Adipose tissue (tissue), 3 donors: ENCODE results near the gene PLCB4. TPM values are rescaled to one million over a fixed set of nuclear protein-coding genes. Genes with fewer than 3 reads are reported as not detected.

Experiments
- H3K27ac ChIP-seq: one replicate; pipeline ENCODE4 v1.5.1; 2013; ENCODE audit warnings: low read depth, low read length
- WGBS, 3 donors: extraction: QIAGEN DNeasy Blood & Tissue Kit; methylation state at CpG; one replicate each; pipeline ENCODE4 v1.1.7; 2013; 5-methylcytosine and 5-hydroxymethylcytosine counted together
- polyA plus RNA-seq, 3 donors: library from polyadenylated mRNA; stranded (reverse); fragments of 200-250 nt; gene quantifications; one replicate each; pipeline ENCODE4 v1.2.3, GENCODE V29; 2013
- donor health status: healthy with polysubstance abuse.
- donor health status: Bipolar disorder and iron deficiency.
- donor health status: healthy.

Gene PLCB4
- polyA plus RNA-seq, 3 donors: 1.5 to 11.4 (median 5.7) TPM

DNA sequence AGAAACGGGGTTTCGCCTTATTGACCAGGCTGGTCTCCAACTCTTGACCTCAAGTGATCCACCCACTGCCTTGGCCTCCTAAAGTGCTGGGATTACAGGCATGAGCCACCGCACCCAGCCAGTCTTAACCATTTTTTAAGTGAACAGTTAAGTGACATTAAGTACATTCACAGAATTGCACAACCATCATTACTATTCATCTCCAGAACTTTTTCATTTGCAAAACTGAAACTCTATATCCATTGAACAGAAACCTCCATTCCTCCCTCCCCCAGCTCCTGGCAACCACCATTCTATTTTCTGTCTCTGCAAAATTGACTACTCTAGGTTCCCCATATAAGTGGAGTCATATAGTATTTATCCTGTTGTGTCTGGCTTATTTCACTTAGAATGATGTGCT is 59.7 kb downstream of the PLCB4 start:
- 83 to 94% (median 89%) methylated on average over 3 of the region's 3 CpGs for WGBS, 3 donors
- no peak overlapping the region for H3K27ac ChIP-seq

DNA sequence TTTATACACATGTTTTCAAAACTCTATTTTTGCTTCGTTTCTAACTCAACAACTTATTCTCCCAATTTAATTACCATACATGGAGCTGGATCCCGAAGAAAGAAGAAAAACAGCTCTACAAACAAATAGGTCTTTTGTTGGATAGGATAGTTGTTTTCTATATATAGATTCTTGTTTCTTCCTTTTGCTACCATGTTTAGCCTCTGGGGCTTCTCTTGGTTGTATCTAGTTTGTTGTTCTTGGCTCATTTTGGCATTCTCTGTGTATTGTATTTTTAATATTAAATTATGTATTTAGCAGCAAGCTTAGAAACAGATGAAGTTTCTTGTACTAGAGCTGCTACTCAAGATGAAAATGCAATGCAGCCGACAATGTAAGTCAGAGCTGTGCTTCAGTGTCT is 60.9 kb downstream of the PLCB4 start:
- WGBS, 3 donors: 35 to 65% (median 63%) methylated on average over 3 of the region's 3 CpGs
- no peak overlapping the region for H3K27ac ChIP-seq

DNA sequence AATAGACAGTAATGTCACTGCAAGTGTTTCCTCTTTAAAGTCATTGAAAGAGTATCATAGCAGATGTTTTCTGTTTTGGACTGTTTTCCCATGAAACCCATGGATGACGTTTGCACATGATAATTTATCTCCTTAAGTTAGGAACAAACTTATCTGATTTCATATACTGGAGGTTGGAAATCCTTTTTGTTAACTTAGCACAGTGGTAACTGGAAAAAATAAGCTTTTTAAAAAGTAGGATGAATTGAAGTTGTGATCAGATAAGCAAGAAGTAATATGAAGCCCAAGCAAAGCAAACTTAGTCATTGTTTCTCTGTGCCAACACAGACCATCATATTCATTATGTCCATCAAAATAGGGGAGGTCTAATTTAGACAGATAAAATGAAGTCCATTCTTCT is 61.6 kb downstream of the PLCB4 start:
- H3K27ac ChIP-seq: no peak overlapping the region
- 9 to 16% (median 15%) methylated on average over 1 of the region's 1 CpG for WGBS, 3 donors

DNA sequence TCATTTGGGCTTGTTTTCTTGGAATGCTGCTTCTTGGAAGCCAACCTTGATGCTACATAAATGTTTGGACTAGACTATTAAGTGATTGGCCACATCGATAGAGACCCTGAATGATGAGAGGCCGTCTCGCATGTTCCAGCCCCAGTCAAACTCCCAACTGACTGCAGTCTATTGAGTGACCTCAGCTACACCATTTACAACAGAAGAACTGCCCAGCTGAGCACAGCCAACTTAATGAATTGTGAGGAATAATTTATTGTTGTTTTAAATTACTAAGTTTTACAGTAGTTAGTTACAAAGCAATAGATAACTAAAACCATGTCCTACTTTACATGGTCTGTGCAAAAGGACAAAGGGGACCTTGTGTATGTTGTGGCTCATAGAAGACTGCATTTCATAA is 63.0 kb downstream of the PLCB4 start:
- H3K27ac ChIP-seq: no peak overlapping the region
- WGBS, 3 donors: 89 to 99% (median 97%) methylated on average over 3 of the region's 3 CpGs

DNA sequence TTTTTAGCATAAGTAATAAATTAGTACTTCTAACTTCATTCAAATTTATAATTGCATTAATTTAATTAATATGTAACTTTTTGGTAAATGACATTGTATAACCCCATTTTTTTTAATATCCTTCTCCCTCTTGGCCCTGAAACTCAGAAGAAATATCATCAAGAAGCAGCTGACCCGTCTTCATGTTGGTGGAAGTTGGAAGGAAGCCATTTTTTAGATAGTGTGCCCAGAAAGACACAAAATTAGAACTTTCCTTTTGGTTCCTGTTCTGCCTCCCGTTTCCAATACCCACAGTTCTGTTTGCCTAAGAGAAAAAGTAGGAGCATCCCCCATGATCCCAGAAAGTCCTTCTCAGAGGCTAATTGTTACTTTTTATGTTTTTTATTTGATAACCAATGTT is 65.5 kb downstream of the PLCB4 start:
- 49 to 67% (median 53%) methylated on average over 2 of the region's 2 CpGs for WGBS, 3 donors
- H3K27ac ChIP-seq: no peak overlapping the region

DNA sequence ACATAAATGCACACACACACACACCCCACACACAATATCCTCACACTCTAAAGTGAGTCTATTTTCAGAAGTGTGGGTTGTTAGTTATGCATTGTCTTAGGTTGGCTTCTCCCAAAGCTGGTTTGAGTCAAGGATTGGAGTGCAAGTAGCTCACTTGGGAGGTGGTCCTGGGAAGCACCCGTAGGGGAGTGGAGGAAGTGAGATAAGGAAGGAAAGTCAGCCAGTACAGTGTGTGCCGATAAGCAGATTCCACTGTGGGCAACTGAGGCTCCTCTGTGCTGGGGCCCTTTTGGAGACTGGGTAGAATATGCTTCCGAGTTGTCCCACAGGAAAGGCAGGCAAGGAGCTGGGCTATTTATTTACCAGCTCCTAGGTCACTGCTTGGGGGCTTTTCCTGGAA is 67.2 kb downstream of the PLCB4 start:
- no peak overlapping the region for H3K27ac ChIP-seq
- 28 to 49% (median 41%) methylated on average over 3 of the region's 3 CpGs for WGBS, 3 donors

DNA sequence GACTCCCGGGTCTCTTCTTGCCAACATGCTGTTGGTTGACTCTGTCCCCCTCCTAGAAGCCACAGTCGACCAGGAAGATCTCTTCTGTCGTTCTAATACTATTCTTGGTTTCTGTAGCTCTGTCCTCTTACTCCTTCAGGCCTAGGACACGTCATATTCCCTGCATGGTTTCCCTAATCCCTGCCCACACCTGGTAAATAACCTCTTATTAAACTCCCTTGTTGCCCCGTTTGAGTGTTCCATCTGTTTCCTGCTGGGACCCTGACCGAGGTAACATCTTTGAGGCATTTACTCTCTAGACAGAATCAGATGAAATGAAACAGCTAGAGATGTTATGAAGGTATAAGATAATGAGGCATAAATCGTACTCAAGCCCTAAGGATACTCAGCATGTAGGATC is 68.1 kb downstream of the PLCB4 start:
- 52 to 73% (median 62%) methylated on average over 7 of the region's 7 CpGs for WGBS, 3 donors
- H3K27ac ChIP-seq: no peak overlapping the region

DNA sequence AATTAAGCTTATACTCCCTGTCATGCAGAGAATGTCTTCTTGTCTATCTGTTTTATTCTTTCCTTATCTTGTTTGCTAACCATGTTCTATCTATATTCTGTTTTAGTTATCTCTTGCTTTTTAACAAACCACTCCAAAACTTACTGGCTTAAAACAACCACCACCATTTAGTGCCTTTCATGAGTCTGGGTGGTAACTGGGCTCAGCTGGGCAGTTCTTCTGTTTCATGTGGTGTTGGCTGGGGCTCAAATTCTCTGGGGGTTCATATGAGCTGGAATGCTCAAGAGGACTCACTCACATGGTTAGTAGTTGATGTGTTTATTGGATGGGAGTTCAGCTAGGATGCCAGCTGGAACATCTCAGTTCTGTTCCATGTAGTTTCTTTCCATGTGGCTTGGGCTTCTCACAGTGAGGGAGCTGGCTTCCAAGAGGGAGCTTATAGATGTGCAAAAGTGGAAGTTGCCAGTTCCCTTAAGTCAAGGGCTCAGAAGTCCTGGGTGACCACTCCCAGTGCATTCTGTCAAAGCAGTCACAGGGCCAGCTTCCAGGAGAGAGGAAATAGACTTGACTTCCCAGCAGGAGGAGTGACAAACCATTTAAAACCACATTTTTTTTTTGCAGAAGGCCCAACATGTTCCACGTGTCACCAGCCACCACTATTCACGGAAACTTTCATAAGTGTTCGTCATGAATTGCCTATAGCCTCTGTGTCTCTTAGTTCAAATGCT is 70.4 kb downstream of the PLCB4 start:
- WGBS, 3 donors: 75 to 86% (median 83%) methylated on average over 3 of the region's 3 CpGs
- H3K27ac ChIP-seq: no peak overlapping the region

DNA sequence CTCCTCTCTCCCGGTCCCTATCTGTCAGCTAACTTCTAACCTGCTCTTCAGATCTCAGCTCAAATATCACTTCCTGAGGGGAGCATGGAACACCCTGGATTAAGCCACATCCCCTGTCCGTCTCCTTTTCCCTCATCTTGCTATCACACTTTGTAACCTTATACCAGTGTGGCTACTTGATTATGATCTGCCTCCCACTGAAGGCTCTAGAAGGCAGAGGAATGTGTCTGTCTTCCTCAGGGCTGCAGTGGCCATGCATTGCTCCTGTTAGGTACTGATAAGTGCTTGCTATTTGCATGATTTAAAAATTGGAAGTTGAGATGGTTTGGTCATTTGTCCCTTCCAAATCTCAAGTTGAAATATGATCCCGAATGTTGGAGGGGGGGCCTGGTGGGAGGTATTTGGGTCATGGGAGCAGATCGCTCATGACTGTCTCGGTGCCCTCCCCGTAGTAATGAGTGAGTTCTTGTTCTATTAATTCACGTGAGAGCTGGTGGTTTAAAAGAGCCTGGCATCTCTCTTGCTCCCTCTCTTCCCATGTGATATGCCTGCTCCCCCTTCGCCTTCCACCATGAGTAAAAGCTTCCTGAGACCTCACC is 71.4 kb downstream of the PLCB4 start:
- 80 to 94% (median 92%) methylated on average over 8 of the region's 8 CpGs for WGBS, 3 donors

DNA sequence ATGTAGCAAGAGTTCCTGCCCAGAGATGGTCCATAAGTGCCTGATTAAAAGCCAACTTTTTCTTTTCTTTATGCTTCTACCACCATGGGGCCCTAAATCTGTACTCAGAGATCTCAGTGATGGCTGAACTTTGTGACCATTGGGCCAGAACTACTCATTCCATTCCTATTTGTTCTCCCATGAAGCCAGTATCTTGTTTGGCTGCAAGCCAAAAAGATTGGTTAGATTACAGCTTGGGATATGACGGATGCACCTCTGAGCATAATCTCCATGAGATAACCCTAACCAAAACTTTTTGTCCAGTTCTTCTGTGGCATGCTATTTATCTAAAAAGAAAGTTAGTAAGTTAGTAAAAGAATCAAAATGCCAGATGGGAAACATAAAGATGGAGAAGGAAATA is 72.2 kb downstream of the PLCB4 start:
- no peak overlapping the region for H3K27ac ChIP-seq
- 71 to 79% (median 78%) methylated on average over 1 of the region's 1 CpG for WGBS, 3 donors

More for the DNA sequence above, 71.4 kb downstream of the PLCB4 start:
- no peak overlapping the region for H3K27ac ChIP-seq

DNA sequence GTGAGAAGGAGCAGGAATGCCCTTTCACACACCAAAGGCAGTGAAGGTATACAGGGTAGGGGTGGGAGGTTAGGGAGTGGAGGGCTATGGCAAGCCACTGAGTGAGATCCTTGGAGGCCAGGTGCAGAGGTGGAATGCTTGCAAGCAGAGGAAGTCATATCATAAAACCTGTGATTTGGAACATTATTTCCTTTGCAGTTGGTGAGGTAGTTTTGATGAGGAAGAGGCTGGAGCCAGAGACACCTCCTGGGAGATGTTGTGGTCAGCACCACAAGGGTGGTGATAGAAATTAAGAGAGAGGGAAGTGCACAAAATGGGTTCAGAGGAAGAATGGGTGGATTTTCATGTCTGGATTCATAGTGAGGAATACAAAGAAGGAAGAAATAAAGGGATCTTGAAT is 73.0 kb downstream of the PLCB4 start:
- no peak overlapping the region for H3K27ac ChIP-seq

DNA sequence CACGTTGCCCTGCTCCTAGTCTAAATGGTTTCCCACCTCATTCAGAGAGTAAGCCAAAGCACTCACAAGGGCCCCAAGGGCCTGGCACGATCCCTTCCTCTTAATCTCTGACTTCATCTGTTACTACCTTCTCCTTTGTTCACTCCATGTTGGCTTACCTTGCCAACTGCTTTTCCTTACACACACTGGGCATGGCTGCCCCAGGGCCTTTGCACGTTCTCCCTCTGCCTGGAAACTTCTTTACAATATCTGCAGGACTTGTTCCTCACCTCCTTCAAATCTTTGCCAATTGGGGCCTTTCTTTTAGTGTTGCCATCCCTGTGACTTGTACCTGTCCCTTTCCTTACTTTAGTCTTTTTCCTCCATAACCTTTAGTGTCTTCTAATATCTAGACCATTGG is 73.9 kb downstream of the PLCB4 start:
- H3K27ac ChIP-seq: no peak overlapping the region
- WGBS, 3 donors: 87 to 92% (median 92%) methylated on average over 3 of the region's 3 CpGs

DNA sequence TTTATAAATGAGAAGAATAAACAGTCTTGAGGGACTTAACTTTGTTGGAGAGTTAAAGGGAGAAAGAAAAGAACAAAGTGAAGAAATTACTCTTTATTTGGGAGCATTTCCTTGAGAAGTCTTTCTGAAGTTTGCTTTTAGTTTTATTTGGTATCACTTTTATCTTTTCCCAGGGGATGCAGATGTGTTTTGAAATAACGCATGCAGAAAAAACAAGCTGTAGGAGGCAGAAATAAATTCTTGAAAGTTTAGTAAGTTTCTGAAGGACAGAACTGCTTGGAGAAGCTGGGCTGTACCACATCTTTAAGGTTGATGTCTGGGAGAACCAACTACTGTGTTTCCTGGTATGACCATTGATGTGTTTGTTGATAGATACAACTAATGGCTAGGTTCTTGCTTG is 75.0 kb downstream of the PLCB4 start:
- H3K27ac ChIP-seq: no peak overlapping the region
- whole genome bisulfite sequencing, 3 donors: 37 to 50% (median 44%) methylated on average over 1 of the region's 1 CpG

DNA sequence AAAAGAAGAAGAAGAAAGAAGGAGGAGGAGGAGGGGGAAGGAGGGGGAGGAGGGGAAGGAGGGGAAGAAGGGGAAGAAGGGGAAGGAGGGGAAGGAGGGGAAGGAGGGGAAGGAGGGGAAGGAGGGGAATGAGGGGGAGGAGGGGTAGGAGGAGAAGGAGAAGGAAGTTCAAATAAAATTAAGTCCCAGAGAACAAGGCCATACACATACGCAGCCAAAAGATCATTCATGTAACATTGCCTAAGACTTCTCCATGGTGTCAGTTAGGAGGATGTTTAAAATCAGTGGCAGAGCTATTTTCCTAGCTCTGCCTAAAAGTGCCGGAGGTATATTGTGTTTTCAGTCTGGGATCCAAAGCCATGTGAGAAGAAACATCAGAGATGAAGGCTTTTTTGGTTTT is 75.8 kb downstream of the PLCB4 start:
- no peak overlapping the region for H3K27ac ChIP-seq
- WGBS, 3 donors: 22 to 47% (median 41%) methylated on average over 2 of the region's 2 CpGs

DNA sequence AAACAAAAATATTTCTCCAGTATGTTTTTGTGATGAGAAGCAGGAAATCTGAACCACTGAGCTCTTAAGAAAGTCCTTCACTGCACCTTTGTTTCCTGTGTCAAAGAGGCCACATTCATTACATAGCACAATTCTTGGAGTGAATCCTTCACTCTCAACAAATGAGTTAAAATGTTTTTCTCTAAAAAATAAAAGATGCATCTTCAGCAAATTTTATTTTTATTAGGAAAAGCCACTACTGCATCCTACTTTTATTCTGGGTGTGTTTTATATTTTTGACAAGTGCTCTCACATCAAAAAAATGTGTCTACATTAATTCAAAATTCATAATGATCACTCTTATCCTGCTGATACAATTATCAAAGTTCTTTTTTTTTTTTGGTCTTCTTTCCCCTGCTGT is 76.3 kb downstream of the PLCB4 start:
- H3K27ac ChIP-seq: no peak overlapping the region

DNA sequence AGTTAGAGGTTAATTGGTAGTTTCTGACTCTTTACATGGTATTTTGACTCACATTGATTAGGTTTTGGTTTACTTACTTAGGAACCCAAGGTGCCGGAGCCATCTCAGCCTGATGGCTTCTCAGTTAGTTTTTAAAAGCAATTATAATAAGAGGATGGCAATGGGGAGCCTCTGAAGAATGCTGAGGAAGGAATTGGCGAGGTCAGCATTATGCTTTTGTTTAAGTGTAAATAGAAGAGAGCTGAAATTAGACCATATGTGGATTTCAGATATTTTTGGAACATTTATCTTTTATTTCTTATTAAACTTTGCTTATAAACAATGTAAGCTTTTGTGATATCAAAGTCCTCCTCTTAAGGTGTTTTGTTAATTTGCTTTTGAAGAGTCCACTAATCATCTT is 77.8 kb downstream of the PLCB4 start:
- no peak overlapping the region for H3K27ac ChIP-seq
- WGBS, 3 donors: 93 to 97% (median 94%) methylated on average over 2 of the region's 2 CpGs

DNA sequence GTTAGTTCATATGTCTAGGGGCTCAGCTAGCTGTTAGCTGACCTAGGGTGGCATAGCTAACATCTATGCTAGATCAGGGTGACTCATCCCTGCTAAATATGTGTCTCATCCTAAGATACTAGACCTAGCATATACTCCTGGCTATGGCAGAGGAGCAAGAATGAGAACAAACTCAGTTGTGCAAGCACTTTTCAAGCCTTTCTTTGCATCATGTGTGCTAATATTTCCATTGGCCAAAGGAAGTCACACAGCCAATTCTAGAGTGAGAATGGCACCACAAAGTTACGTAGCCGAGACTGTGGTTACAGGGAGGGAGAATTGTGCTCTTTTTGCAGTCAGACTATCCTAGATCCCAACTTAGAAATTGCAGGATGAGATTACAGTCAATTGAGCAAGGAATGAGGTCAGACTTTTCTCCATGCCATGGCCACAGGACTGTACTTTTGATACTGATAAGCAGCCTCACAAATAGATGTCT is 78.7 kb downstream of the PLCB4 start:
- H3K27ac ChIP-seq: no peak overlapping the region
- 55 to 89% (median 79%) methylated on average over 2 of the region's 2 CpGs for WGBS, 3 donors

DNA sequence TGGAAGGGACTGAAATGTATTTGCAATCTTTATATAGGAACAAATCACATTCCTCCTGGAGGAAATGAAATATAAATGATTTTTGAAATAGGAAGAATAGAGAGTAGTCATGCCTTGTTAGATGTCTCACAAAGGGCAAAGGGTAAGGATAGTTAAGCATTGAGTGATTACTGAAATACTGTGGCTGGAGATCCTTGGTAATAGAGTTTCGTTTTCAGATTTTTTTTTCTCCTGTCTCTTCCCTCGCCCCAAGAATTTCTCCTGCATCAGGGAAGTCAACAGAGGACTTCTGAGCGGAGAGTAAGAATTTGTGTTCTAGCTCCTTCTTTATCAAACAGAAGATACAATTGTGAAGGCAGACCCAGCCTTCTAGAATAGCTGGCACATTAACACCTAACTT is 79.4 kb downstream of the PLCB4 start:
- WGBS, 3 donors: 60 to 97% (median 91%) methylated on average over 3 of the region's 3 CpGs
- no peak overlapping the region for H3K27ac ChIP-seq

DNA sequence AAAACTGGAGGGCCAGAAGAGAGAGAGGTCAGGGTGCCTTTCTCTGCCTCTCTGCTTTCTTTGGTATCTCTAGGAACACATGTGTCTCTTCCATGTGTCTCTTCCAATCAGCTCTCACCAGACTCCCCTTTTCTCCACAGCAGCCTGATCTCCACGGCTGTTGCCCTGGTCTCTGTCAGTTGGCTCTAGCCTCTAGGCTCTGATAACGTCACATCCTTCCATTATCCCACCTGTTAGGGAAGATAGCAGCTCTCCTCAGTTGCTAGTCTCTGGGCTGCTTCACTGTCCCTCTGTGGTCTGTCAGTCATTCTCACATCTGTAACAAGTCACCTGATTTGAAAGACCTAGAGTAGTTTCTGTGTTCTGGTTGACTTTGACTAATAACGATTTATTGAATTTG is 80.2 kb downstream of the PLCB4 start:
- no peak overlapping the region for H3K27ac ChIP-seq
- WGBS, 3 donors: 79 to 86% (median 85%) methylated on average over 3 of the region's 3 CpGs

DNA sequence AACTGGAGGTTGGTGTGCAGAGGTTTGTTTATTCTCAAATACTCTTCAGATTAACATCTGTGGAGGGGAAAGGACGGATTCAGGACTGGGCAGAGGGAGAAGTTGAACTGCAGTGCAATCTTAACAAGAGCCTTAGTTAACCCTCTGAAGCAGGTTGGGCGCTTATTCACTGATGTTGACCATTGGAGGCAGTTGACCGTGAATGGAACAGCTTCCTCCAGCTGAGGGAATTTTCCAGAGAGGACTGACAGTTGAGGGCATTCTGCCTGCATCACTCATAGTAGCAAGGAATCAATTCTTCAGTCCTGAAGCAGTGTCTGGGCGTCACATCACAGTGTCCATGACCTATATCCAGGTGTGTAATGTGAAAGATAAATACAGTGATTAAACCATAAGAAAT is 80.9 kb downstream of the PLCB4 start:
- H3K27ac ChIP-seq: no peak overlapping the region
- 74 to 92% (median 91%) methylated on average over 4 of the region's 4 CpGs for WGBS, 3 donors
